Endodermal cell (in vitro differentiated cells): ENCODE measurements around the gene CDC42EP2. TPM values are rescaled to one million over a fixed set of nuclear protein-coding genes. Genes with fewer than 3 reads are reported as not detected.
A peak's percentile ranks its signal among the peaks of the same experiment; 100 is the strongest.

ENCODE experiments used
- DNase-seq: peaks from one replicate; pipeline ENCODE4 v3.0.0-alpha.2; 2017
- H3K27ac ChIP-seq: 2 replicates; pipeline ENCODE4 v1.5.1; 2013; ENCODE audit warnings: mild to moderate bottlenecking, low read depth, low read length, moderate library complexity
- H3K27me3 ChIP-seq: 2 replicates; pipeline ENCODE4 v1.6.1; 2013; ENCODE audit warnings: mild to moderate bottlenecking, low read length, moderate library complexity; ENCODE audit not compliant: insufficient read depth, control insufficient read depth, poor library complexity, severe bottlenecking
- H3K36me3 ChIP-seq: 2 replicates; pipeline ENCODE4 v1.7.0; 2013; ENCODE audit warnings: mild to moderate bottlenecking, low read length, moderate library complexity; ENCODE audit not compliant: control insufficient read depth, insufficient read depth
- H3K4me1 ChIP-seq: one replicate; pipeline ENCODE4 v1.7.0; 2013; ENCODE audit warnings: low read length; ENCODE audit not compliant: control insufficient read depth, insufficient read depth
- H3K4me3 ChIP-seq: 2 replicates; pipeline ENCODE4 v1.5.1; 2013; ENCODE audit warnings: mild to moderate bottlenecking, low read length, moderate library complexity
- H3K9ac ChIP-seq: 2 replicates; pipeline ENCODE4 v1.6.1; 2013; ENCODE audit warnings: mild to moderate bottlenecking, low read length, moderate library complexity; ENCODE audit not compliant: poor library complexity, severe bottlenecking; ENCODE audit errors: extremely low read depth
- H3K9me3 ChIP-seq: 2 replicates; pipeline ENCODE4 v1.6.1; 2013; ENCODE audit warnings: mild to moderate bottlenecking, low read length, moderate library complexity; ENCODE audit not compliant: control insufficient read depth
- H3K27ac Mint-ChIP-seq: 2 replicates; pipeline ENCODE4 v1.8.0; 2020; ENCODE audit warnings: mixed read lengths
- H3K27me3 Mint-ChIP-seq: 2 replicates; pipeline ENCODE4 v1.8.0; 2021; ENCODE audit warnings: mild to moderate bottlenecking, mixed read lengths; ENCODE audit not compliant: insufficient read depth
- H3K36me3 Mint-ChIP-seq: 2 replicates; pipeline ENCODE4 v1.8.0; 2020; ENCODE audit warnings: low read depth, mixed read lengths
- H3K4me1 Mint-ChIP-seq: 2 replicates; pipeline ENCODE4 v1.8.0; 2020; ENCODE audit warnings: mixed read lengths
- H3K4me3 Mint-ChIP-seq: 2 replicates; pipeline ENCODE4 v1.8.0; 2020; ENCODE audit warnings: mild to moderate bottlenecking, moderate library complexity, mixed read lengths
- H3K9me3 Mint-ChIP-seq: 2 replicates; pipeline ENCODE4 v1.8.0; 2020; ENCODE audit warnings: mild to moderate bottlenecking, mixed read lengths
- CTCF ChIP-seq: fragments of 200-600 bp; sonication (generic); conservative IDR thresholded peaks from 2 replicates; pipeline ENCODE4 v1.5.0; 2021; ENCODE audit warnings: antibody characterized with exemption, mild to moderate bottlenecking
- WGBS, 2 experiments: methylation state at CpG; one replicate each; pipeline versions ENCODE4 v1.1.5 to v1.1.7; 2013; ENCODE audit warnings: missing lambda C conversion rate in 2 of 2, mixed read lengths in 1 of 2; ENCODE audit not compliant: insufficient coverage in 1 of 2, insufficient read length in 1 of 2; 5-methylcytosine and 5-hydroxymethylcytosine counted together
- total RNA-seq, 2 donors: library from RNA; stranded (reverse); fragmentation: NEBNext Ultra II Directional in 1 of 2; extraction: Animal tissue kit (Norgen Biotek cat#: 25700) in 1 of 2; gene quantifications; 2 replicates in 1 of 2; 3 replicates in 1 of 2; pipeline ENCODE4 v1.2.1, GENCODE V29; 2021

The CDC42EP2 gene
- total RNA-seq, 2 donors from 2014 or later = 5.9 to 6.9 TPM

GRCh38 chr11:65274735-65275682 lies 39.7 kb upstream of the CDC42EP2 start:
- peak; percentile 85 for DNase-seq
- Mint-ChIP-seq H3K27me3 (no peaks in the 10 kb centered on the region), H3K9me3 (no peaks in the 10 kb centered on the region), H3K36me3 (peaks cover 55% of the 10 kb centered on the region), H3K27ac (no peak overlapping the region), H3K4me1 (peaks cover 7% of the 10 kb centered on the region), H3K4me3 (no peak overlapping the region)
- Histone ChIP-seq H3K27me3 (no peaks in the 10 kb centered on the region), H3K36me3 (peaks cover 59% of the 10 kb centered on the region), H3K9ac (no peak overlapping the region), H3K4me1 (no peaks in the 10 kb centered on the region), H3K27ac (no peak overlapping the region), H3K4me3 (no peak overlapping the region), H3K9me3 (no peaks in the 10 kb centered on the region)
- TF ChIP-seq CTCF = peak; percentile 89
- 69 to 71% methylated on average over 4 to 6 of the region's 6 CpGs for WGBS, 2 experiments

GRCh38 chr11:65275906-65276305 lies 38.8 kb upstream of the CDC42EP2 start:
- Histone ChIP-seq H3K27me3 (no peaks in the 10 kb centered on the region), H3K9ac (no peak overlapping the region), H3K27ac (no peak overlapping the region), H3K9me3 (no peaks in the 10 kb centered on the region), H3K36me3 (peaks cover 59% of the 10 kb centered on the region), H3K4me3 (no peak overlapping the region), H3K4me1 (no peaks in the 10 kb centered on the region)
- H3K9me3 Mint-ChIP-seq = no peaks in the 10 kb centered on the region
- peaks cover 7% of the 10 kb centered on the region for H3K4me1 Mint-ChIP-seq
- WGBS, 2 experiments = 93% methylated on average over 4 of the region's 4 CpGs; no CpG with 5 or more reads in 1 of the 2 experiments
- peak overlapping the region; percentile 44 for H3K27ac Mint-ChIP-seq
- no peak for TF ChIP-seq CTCF
- no peak overlapping the region for H3K4me3 Mint-ChIP-seq
- H3K27me3 Mint-ChIP-seq = no peaks in the 10 kb centered on the region
- peaks cover 51% of the 10 kb centered on the region for H3K36me3 Mint-ChIP-seq
- DNase-seq = no peak

GRCh38 chr11:65277631-65278277 lies 36.9 kb upstream of the CDC42EP2 start:
- Histone ChIP-seq H3K9me3 (no peaks in the 10 kb centered on the region), H3K9ac (no peak overlapping the region), H3K36me3 (peaks cover 62% of the 10 kb centered on the region), H3K27ac (no peak overlapping the region), H3K4me1 (no peaks in the 10 kb centered on the region), H3K4me3 (no peak overlapping the region), H3K27me3 (no peaks in the 10 kb centered on the region)
- no peak for TF ChIP-seq CTCF
- Mint-ChIP-seq H3K27me3 (no peaks in the 10 kb centered on the region), H3K27ac (peak overlapping the region; percentile 76), H3K9me3 (no peaks in the 10 kb centered on the region), H3K4me1 (peaks cover 7% of the 10 kb centered on the region), H3K36me3 (peaks cover 55% of the 10 kb centered on the region), H3K4me3 (no peak overlapping the region)
- no peak for DNase-seq
- WGBS, 2 experiments = 96 to 98% methylated on average over 5 of the region's 5 CpGs
